Muscle of arm (tissue), 12 donors: ENCODE measurements around the gene SELENOS. TPM values are rescaled to one million over a fixed set of nuclear protein-coding genes. Genes with fewer than 3 reads are reported as not detected.

ENCODE experiments used
- DNase-seq: peaks from one replicate; pipeline ENCODE4 v3.0.0-alpha.2; 2013
- polyA plus RNA-seq, 12 donors: library from polyadenylated mRNA; unstranded; fragments of 120-200 nt; gene quantifications; one replicate each; pipeline ENCODE4 v1.2.1, GENCODE V29; 2013; ENCODE audit not compliant: insufficient read length in 12 of 12

Gene SELENOS
- polyA plus RNA-seq, 12 donors, result 31.7 to 67.5 (median 38.2) TPM; not detected in 1

GRCh38 chr15:101314336-101315125 lies 37.2 kb upstream of the SELENOS start:
- DNase-seq, result no peak

DNA sequence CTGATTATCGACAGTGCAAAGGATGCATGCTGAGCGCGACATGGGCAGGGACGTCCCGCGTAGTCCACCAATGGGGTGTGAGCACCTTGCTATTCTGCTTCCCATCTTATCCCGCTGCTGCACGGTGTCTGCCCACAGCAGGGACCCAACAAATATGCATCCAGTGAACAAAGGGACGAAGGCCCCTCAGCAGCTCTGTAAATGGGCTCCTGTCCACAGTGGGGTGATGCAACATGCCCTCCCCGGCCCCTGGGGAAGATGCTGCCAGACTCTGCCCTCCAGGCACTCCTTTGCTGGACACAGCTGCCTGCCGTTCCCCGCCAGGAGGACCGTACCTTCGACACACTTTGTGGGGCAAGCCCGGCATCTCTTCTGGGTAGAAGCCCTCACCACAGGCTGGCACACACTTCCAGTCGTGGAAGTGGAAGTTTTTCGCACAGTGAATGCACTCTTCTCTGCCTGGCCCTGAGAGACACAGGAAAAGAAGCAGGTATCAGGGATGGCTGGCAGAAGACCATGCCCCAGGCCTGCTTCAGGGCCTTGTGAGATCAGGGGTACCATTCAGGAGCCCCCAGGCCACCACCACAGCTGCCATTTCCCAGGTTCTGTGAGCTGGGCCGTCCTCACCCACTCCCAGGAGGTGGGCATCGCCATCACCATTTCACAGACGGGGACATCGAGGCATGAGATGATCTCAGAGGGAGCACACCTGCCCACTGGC lies 35.9 kb upstream of the SELENOS start:
- DNase-seq, result no peak

DNA sequence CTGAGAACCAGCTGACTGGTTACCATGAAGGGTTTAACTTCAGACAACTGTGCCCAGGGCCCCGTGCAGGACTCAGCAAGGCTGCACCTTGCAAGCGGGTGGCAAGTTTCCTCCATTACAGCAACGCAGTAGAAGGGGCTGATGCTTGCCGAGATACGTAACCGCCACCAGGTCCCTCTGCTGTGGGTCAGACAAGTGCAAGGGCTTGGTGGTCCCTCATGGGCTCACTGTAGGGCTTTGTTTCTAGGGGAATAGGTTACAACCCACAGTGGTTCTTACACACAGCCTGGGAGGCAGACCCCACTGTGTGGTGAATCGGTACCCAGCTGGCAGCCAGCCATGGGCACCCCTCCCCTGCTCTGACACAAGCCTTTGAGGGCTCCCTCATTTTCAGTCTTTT lies 33.2 kb upstream of the SELENOS start:
- no peak for DNase-seq

GRCh38 chr15:101310161-101310480 lies 32.8 kb upstream of the SELENOS start:
- no peak for DNase-seq

GRCh38 chr15:101309436-101310160 lies 32.3 kb upstream of the SELENOS start:
- no peak for DNase-seq

- no peak for DNase-seq
Observed at GRCh38 chr15:101308604-101309435, 31.5 kb upstream of the SELENOS start.

DNA sequence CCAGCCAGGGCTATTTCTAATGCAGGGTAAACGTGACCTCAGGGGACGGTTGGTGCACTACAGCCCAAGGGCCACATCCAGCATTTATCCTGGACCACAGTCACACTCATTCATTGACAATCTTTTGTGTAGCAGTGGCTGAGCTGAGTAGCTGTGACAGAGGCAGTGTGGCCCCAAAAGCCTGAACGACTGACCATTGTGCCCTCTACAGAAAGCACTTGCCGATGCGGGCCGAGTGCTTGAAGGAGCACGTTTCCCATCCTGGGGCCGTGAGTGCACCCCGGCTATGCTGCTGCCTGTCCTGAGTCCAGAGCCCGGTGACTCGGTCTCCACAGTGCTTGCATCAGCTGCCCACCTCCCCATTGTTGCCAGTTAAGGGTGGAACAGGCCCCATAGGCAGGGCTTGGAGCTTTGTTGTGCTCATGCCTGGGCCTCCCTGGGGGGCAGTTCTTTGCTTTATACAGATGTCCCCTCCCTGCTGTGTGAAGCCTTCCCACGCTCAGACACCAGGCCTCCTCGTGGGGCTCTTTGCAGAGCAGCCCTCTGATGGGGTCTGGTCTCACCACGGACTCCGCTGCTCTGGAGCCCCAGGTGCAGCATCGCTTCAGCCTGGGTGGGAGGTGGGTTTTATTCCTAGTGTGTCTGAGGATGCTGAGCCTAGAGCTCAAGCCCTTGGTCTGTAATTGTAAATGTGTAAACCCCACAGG lies 30.8 kb upstream of the SELENOS start:
- no peak for DNase-seq

DNA sequence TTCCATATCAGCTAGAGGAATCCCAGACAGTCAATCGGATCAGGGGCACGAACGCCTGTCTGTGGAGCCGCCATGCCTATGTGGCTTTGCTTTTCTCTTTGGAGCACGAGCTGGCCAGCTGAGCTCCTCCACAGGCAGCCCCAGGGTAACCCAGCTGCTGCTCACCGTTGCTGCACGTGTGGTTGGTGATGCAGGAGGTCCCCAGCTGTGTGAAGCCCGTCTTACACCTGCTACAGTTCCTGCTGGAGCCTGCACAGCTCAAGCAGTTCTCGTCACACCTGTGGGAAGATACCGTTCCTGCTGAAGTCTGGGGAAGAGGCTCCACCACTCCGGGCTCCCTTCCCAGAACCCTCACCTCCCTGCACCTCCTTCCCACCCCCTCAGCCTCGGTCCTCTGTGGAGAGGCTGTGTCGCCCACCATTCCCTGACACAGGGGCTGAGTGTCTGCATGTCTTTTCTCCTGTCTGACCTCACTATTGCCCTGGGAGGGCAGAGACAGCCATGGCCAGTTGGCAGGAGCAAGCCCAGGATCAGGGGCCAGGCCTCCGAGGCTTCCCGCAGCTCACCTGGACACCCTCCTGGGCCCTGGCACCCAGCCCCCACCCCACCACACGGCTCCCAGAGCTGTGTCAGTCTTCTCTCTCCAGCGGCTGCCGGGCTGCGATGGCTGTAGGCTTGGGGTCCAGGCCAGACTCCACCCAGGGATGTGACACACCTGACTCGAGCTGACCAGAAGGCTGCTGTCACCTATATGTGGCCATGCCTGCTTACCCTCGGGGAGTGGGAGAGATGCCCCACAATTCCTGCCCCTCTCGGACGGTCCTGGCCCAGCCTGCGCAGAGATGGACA lies 30.0 kb upstream of the SELENOS start:
- no peak for DNase-seq

GRCh38 chr15:101306341-101307047 lies 29.2 kb upstream of the SELENOS start:
- DNase-seq, result no peak

DNA sequence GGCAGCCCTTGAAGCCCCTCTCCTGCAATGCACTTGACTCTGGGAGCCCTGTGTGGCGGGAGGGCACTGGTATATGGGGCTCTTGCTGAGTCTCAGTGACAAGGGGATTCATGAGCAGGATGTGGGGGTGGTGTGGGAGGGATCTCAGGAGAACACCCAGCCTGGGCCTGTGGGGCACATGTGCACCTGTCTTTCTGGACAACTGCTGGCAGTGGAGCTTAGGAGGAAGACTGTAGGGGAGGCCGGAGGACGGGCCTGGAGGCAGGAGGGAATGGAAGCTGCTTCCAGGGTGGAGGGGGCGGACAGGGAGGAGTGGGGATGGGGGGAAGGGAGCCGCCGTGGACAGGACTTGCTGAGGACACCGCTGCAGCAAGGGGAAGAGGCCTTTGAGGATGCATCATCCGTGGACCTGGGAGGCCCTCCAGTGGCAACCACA lies 28.6 kb upstream of the SELENOS start:
- DNase-seq, result no peak

GRCh38 chr15:101303408-101303807 lies 26.1 kb upstream of the SELENOS start:
- no peak for DNase-seq

DNA sequence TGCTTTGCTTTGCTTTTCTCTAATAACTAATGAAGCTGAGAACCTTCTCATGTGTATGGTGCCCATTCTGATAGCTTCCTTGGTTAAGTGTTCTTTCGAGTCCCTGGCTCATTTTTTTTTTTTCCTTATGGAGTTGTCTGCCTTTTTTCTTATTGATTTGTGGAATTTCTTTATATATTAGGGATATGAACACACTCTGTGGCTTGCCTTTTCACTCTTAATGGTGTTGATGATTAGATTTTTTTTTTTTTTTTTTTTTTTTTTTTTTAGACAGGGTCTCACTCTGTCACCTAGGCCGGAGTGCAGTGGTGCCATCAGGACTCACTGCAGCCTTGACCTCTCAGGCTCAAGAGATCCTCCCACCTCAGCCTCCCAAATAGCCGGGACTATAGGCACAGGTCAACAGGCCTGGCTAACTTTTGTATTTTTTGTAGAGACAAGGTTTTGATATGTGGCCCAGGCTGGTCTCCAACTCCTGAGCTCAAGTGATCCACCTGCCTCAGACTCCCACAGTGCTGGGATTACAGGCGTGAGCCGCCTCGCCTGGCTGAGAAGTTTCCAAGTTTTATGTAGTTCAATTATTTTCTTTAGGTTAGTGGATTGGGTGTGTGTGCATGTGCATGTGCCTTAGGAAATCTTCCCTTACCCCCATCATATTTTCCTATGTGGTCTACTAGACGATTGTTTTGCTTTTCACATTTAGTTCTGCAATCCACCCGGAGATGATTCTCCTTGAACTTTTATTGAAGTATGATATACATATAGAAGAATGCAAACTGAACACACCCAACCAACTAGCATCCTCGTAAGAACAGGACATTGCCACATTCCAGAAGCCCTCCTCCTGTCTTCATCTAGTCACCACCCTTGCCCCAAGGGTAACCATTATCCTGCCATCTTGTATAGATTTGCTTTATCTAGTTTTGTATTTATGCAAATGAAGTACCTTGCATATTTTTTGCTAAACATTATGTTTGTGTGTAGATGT lies 19.4 kb upstream of the SELENOS start:
- no peak for DNase-seq

GRCh38 chr15:101295607-101296161 lies 18.4 kb upstream of the SELENOS start:
- no peak for DNase-seq

- peak; percentile 96 for DNase-seq
Observed at GRCh38 chr15:101294731-101295606, 17.7 kb upstream of the SELENOS start, which contains the start of gene SNRPA1. Gene SNRPA1, minus strand, starts transcription at chr15:101295248. Its CDS starts 70 bp downstream, at chr15:101295178.

GRCh38 chr15:101293122-101293521 lies 15.8 kb upstream of the SELENOS start:
- DNase-seq, result no peak

GRCh38 chr15:101288905-101289513 lies 11.7 kb upstream of the SELENOS start:
- no peak for DNase-seq
